WTC11 (cell line): ENCODE data around the gene CCNJL. TPM values are rescaled to one million over a fixed set of nuclear protein-coding genes. Genes with fewer than 3 reads are reported as not detected.

ENCODE experiments used
- ATAC-seq: fragments of 200-7000 bp; cut with Tn5 transposase; 2 replicates; pipeline ENCODE4 v1.10.0; 2021; ENCODE audit warnings: mild to moderate bottlenecking, moderate library complexity
- CTCF ChIA-PET: fragments of 300-600 bp; sonication (Branson Sonifier 250); formaldehyde crosslinking; loops from one replicate; lab custom pipeline; 2021; ENCODE audit warnings: antibody characterized with exemption; lab: Charles Lee
- POLR2A ChIA-PET: fragments of 350-600 bp; sonication (Branson Sonifier 250); formaldehyde crosslinking; loops from one replicate; lab custom pipeline; 2021; ENCODE audit warnings: antibody characterized with exemption; lab: Charles Lee
- DNase-seq: peaks from one replicate; pipeline ENCODE4 v3.0.0; 2021; ENCODE audit warnings: low spot score
- H3K27ac Mint-ChIP-seq: 2 replicates; pipeline ENCODE4 v1.8.0; 2021; ENCODE audit warnings: mixed read lengths
- H3K27me3 Mint-ChIP-seq: 2 replicates; pipeline ENCODE4 v1.8.0; 2021; ENCODE audit warnings: low read depth, mild to moderate bottlenecking, moderate library complexity, mixed read lengths
- H3K36me3 Mint-ChIP-seq: 2 replicates; pipeline ENCODE4 v1.8.0; 2021; ENCODE audit warnings: mixed read lengths
- H3K4me1 Mint-ChIP-seq: 2 replicates; pipeline ENCODE4 v1.8.0; 2022; ENCODE audit warnings: mixed read lengths
- H3K4me3 Mint-ChIP-seq: 2 replicates; pipeline ENCODE4 v1.8.0; 2021; ENCODE audit warnings: mild to moderate bottlenecking, moderate library complexity, mixed read lengths
- H3K9me3 Mint-ChIP-seq: 2 replicates; pipeline ENCODE4 v1.8.0; 2021; ENCODE audit warnings: mixed read lengths
- CREB1 ChIP-seq: sonication (generic); formaldehyde crosslinking; IDR thresholded peaks from 2 replicates; pipeline ENCODE4 v1.8.0; 2023; ENCODE audit warnings: mild to moderate bottlenecking, missing genetic modification reagents
- ETV6 ChIP-seq: sonication (generic); formaldehyde crosslinking; IDR thresholded peaks from 2 replicates; pipeline ENCODE4 v1.8.1; 2022; ENCODE audit warnings: mild to moderate bottlenecking, missing genetic modification reagents
- FOXJ3 ChIP-seq: sonication (generic); formaldehyde crosslinking; IDR thresholded peaks from 2 replicates; pipeline ENCODE4 v1.9.0; 2021; ENCODE audit warnings: missing genetic modification reagents, mild to moderate bottlenecking, borderline replicate concordance
- GABPB1 ChIP-seq: sonication (generic); formaldehyde crosslinking; IDR thresholded peaks from 2 replicates; pipeline ENCODE4 v1.8.1; 2023; ENCODE audit warnings: mild to moderate bottlenecking, missing genetic modification reagents
- NR2C2 ChIP-seq: sonication (generic); formaldehyde crosslinking; IDR thresholded peaks from 2 replicates; pipeline ENCODE4 v1.8.0; 2022; ENCODE audit warnings: mild to moderate bottlenecking, missing genetic modification reagents
- NR3C1 ChIP-seq: sonication (generic); formaldehyde crosslinking; conservative IDR thresholded peaks from 2 replicates; pipeline ENCODE4 v1.8.1; 2023; ENCODE audit warnings: low read depth, mild to moderate bottlenecking, missing genetic modification reagents
- OVOL2 ChIP-seq: fragments of 250-450 bp; sonication (Bioruptor Pico); IDR thresholded peaks from 2 replicates; pipeline ENCODE4 v1.9.0; 2021; ENCODE audit warnings: mild to moderate bottlenecking, borderline replicate concordance
- RORB ChIP-seq: fragments of 250-450 bp; sonication (Bioruptor Pico); IDR thresholded peaks from 2 replicates; pipeline ENCODE4 v1.9.0; 2021; ENCODE audit warnings: mild to moderate bottlenecking
- SMAD4 ChIP-seq: sonication (generic); formaldehyde crosslinking; IDR thresholded peaks from 2 replicates; pipeline ENCODE4 v1.8.0; 2022; ENCODE audit warnings: mild to moderate bottlenecking, missing genetic modification reagents
- SOX15 ChIP-seq: fragments of 250-450 bp; sonication (Bioruptor Pico); IDR thresholded peaks from 2 replicates; pipeline ENCODE4 v1.9.0; 2021; ENCODE audit warnings: mild to moderate bottlenecking
- TCF7 ChIP-seq: sonication (generic); formaldehyde crosslinking; IDR thresholded peaks from 2 replicates; pipeline ENCODE4 v1.8.0; 2022; ENCODE audit warnings: mild to moderate bottlenecking, low read depth, missing genetic modification reagents, moderate library complexity
- ZBTB21 ChIP-seq: sonication (generic); formaldehyde crosslinking; IDR thresholded peaks from 2 replicates; pipeline ENCODE4 v1.8.1; 2023; ENCODE audit warnings: mild to moderate bottlenecking, missing genetic modification reagents, borderline replicate concordance
- ZNF121 ChIP-seq: sonication (generic); formaldehyde crosslinking; IDR thresholded peaks from 2 replicates; pipeline ENCODE4 v1.8.0; 2023; ENCODE audit warnings: missing genetic modification reagents
- ZNF423 ChIP-seq: fragments of 250-450 bp; sonication (Bioruptor Pico); IDR thresholded peaks from 2 replicates; pipeline ENCODE4 v2.1.2; 2022; ENCODE audit warnings: mild to moderate bottlenecking, moderate library complexity
- total RNA-seq: library from RNA; stranded (reverse); gene quantifications from 3 replicates; pipeline ENCODE4 v1.2.3, GENCODE V29; 2021
- TF ChIP-seq, protein P1 (sequence below): sonication (generic); formaldehyde crosslinking; IDR thresholded peaks from 2 replicates; pipeline ENCODE4 v1.8.1; 2023; ENCODE audit warnings: mild to moderate bottlenecking, missing genetic modification reagents
- TF ChIP-seq, protein P2 (sequence below): sonication (generic); formaldehyde crosslinking; IDR thresholded peaks from 2 replicates; pipeline ENCODE4 v1.8.1; 2023; ENCODE audit warnings: mild to moderate bottlenecking, missing genetic modification reagents, borderline replicate concordance
- TF ChIP-seq, protein P3 (sequence below): sonication (generic); formaldehyde crosslinking; IDR thresholded peaks from 2 replicates; pipeline ENCODE4 v1.8.0; 2022; ENCODE audit warnings: mild to moderate bottlenecking, missing genetic modification reagents
- TF ChIP-seq, protein P4 (sequence below): sonication (generic); formaldehyde crosslinking; IDR thresholded peaks from 2 replicates; pipeline ENCODE4 v1.8.0; 2022; ENCODE audit warnings: missing genetic modification reagents
- TF ChIP-seq, protein P5 (sequence below): sonication (generic); formaldehyde crosslinking; IDR thresholded peaks from 2 replicates; pipeline ENCODE4 v1.8.0; 2023; ENCODE audit warnings: missing genetic modification reagents, mild to moderate bottlenecking, borderline replicate concordance
- TF ChIP-seq, protein P6 (sequence below): sonication (generic); formaldehyde crosslinking; IDR thresholded peaks from 2 replicates; pipeline ENCODE4 v1.8.0; 2022; ENCODE audit warnings: mild to moderate bottlenecking, missing genetic modification reagents

The CCNJL gene
- total RNA-seq, 1 experiment from 2014 or later: 31.3 TPM

DNA sequence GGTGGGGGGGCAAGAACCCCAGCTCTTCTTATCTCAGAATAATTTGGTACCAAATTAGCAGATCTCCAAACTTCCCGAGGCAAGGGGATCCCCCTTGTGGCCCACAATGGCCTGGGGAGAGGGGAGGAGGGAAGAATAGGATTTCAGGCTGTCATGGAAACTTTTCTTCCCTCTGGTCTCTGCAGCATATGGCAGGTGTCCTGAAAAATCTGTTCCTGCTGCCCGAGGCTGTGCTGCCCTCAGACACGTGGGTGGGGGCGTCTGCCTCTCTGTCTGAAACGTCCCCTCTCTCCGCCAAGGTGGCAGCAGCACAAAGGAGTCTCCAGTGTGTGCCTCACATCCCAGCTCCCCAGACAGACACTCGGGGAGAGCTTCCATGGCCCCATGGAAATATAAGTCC, 34.0 kb downstream of the CCNJL start:
- Mint-ChIP-seq H3K4me1 (peaks cover 48% of the 10 kb centered on the region), H3K9me3 (no peaks in the 10 kb centered on the region), H3K4me3 (no peak overlapping the region), H3K27ac (peak overlapping the region; percentile 88), H3K27me3 (no peaks in the 10 kb centered on the region), H3K36me3 (peaks cover 44% of the 10 kb centered on the region)
- TF ChIP-seq GABPB1 (CRISPR knock-in tag) (no peak), FOXJ3 (CRISPR knock-in tag) (no peak), ETV6 (CRISPR knock-in tag) (no peak), CREB1 (no peak), ZNF423 (no peak), OVOL2 (CRISPR knock-in tag) (no peak), SMAD4 (CRISPR knock-in tag) (no peak), RORB (CRISPR knock-in tag) (no peak), TCF7 (no peak), ZNF121 (CRISPR knock-in tag) (no peak), NR3C1 (CRISPR knock-in tag) (no peak), ZBTB21 (CRISPR knock-in tag) (no peak), NR2C2 (CRISPR knock-in tag) (no peak), SOX15 (CRISPR knock-in tag) (no peak)
- TF ChIP-seq, protein P1, sequence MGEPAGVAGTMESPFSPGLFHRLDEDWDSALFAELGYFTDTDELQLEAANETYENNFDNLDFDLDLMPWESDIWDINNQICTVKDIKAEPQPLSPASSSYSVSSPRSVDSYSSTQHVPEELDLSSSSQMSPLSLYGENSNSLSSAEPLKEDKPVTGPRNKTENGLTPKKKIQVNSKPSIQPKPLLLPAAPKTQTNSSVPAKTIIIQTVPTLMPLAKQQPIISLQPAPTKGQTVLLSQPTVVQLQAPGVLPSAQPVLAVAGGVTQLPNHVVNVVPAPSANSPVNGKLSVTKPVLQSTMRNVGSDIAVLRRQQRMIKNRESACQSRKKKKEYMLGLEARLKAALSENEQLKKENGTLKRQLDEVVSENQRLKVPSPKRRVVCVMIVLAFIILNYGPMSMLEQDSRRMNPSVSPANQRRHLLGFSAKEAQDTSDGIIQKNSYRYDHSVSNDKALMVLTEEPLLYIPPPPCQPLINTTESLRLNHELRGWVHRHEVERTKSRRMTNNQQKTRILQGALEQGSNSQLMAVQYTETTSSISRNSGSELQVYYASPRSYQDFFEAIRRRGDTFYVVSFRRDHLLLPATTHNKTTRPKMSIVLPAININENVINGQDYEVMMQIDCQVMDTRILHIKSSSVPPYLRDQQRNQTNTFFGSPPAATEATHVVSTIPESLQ: no peak
- TF ChIP-seq, protein P2, sequence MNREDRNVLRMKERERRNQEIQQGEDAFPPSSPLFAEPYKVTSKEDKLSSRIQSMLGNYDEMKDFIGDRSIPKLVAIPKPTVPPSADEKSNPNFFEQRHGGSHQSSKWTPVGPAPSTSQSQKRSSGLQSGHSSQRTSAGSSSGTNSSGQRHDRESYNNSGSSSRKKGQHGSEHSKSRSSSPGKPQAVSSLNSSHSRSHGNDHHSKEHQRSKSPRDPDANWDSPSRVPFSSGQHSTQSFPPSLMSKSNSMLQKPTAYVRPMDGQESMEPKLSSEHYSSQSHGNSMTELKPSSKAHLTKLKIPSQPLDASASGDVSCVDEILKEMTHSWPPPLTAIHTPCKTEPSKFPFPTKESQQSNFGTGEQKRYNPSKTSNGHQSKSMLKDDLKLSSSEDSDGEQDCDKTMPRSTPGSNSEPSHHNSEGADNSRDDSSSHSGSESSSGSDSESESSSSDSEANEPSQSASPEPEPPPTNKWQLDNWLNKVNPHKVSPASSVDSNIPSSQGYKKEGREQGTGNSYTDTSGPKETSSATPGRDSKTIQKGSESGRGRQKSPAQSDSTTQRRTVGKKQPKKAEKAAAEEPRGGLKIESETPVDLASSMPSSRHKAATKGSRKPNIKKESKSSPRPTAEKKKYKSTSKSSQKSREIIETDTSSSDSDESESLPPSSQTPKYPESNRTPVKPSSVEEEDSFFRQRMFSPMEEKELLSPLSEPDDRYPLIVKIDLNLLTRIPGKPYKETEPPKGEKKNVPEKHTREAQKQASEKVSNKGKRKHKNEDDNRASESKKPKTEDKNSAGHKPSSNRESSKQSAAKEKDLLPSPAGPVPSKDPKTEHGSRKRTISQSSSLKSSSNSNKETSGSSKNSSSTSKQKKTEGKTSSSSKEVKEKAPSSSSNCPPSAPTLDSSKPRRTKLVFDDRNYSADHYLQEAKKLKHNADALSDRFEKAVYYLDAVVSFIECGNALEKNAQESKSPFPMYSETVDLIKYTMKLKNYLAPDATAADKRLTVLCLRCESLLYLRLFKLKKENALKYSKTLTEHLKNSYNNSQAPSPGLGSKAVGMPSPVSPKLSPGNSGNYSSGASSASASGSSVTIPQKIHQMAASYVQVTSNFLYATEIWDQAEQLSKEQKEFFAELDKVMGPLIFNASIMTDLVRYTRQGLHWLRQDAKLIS: no peak
- TF ChIP-seq, protein P3, sequence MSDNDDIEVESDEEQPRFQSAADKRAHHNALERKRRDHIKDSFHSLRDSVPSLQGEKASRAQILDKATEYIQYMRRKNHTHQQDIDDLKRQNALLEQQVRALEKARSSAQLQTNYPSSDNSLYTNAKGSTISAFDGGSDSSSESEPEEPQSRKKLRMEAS: no peak
- TF ChIP-seq, protein P4, sequence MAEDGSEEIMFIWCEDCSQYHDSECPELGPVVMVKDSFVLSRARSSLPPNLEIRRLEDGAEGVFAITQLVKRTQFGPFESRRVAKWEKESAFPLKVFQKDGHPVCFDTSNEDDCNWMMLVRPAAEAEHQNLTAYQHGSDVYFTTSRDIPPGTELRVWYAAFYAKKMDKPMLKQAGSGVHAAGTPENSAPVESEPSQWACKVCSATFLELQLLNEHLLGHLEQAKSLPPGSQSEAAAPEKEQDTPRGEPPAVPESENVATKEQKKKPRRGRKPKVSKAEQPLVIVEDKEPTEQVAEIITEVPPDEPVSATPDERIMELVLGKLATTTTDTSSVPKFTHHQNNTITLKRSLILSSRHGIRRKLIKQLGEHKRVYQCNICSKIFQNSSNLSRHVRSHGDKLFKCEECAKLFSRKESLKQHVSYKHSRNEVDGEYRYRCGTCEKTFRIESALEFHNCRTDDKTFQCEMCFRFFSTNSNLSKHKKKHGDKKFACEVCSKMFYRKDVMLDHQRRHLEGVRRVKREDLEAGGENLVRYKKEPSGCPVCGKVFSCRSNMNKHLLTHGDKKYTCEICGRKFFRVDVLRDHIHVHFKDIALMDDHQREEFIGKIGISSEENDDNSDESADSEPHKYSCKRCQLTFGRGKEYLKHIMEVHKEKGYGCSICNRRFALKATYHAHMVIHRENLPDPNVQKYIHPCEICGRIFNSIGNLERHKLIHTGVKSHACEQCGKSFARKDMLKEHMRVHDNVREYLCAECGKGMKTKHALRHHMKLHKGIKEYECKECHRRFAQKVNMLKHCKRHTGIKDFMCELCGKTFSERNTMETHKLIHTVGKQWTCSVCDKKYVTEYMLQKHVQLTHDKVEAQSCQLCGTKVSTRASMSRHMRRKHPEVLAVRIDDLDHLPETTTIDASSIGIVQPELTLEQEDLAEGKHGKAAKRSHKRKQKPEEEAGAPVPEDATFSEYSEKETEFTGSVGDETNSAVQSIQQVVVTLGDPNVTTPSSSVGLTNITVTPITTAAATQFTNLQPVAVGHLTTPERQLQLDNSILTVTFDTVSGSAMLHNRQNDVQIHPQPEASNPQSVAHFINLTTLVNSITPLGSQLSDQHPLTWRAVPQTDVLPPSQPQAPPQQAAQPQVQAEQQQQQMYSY (CRISPR knock-in tag): no peak
- TF ChIP-seq, protein P5, sequence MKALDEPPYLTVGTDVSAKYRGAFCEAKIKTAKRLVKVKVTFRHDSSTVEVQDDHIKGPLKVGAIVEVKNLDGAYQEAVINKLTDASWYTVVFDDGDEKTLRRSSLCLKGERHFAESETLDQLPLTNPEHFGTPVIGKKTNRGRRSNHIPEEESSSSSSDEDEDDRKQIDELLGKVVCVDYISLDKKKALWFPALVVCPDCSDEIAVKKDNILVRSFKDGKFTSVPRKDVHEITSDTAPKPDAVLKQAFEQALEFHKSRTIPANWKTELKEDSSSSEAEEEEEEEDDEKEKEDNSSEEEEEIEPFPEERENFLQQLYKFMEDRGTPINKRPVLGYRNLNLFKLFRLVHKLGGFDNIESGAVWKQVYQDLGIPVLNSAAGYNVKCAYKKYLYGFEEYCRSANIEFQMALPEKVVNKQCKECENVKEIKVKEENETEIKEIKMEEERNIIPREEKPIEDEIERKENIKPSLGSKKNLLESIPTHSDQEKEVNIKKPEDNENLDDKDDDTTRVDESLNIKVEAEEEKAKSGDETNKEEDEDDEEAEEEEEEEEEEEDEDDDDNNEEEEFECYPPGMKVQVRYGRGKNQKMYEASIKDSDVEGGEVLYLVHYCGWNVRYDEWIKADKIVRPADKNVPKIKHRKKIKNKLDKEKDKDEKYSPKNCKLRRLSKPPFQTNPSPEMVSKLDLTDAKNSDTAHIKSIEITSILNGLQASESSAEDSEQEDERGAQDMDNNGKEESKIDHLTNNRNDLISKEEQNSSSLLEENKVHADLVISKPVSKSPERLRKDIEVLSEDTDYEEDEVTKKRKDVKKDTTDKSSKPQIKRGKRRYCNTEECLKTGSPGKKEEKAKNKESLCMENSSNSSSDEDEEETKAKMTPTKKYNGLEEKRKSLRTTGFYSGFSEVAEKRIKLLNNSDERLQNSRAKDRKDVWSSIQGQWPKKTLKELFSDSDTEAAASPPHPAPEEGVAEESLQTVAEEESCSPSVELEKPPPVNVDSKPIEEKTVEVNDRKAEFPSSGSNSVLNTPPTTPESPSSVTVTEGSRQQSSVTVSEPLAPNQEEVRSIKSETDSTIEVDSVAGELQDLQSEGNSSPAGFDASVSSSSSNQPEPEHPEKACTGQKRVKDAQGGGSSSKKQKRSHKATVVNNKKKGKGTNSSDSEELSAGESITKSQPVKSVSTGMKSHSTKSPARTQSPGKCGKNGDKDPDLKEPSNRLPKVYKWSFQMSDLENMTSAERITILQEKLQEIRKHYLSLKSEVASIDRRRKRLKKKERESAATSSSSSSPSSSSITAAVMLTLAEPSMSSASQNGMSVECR (CRISPR knock-in tag): no peak
- TF ChIP-seq, protein P6, sequence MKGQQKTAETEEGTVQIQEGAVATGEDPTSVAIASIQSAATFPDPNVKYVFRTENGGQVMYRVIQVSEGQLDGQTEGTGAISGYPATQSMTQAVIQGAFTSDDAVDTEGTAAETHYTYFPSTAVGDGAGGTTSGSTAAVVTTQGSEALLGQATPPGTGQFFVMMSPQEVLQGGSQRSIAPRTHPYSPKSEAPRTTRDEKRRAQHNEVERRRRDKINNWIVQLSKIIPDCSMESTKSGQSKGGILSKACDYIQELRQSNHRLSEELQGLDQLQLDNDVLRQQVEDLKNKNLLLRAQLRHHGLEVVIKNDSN: no peak
- CTCF ChIA-PET: interaction anchor here (0.6 to 1.1 kb wide), 4 partner anchors 9 to 137 kb away, joined by 3 to 4 read pairs (median 4); no protein-coding TSS in a partner anchor
- peak; percentile 38 for ATAC-seq
- DNase-seq: no peak
- POLR2A ChIA-PET: interaction anchor here (0.7 kb wide), 1 partner anchor 144 kb away, joined by 4 read pairs; no protein-coding TSS in a partner anchor
